Measurements from ENCODE around the gene F11. TPM values are rescaled to one million over a fixed set of nuclear protein-coding genes. Genes with fewer than 3 reads are reported as not detected.

The F11 gene
- total RNA-seq, 1 experiment from 2014 or later = not detected

DNA sequence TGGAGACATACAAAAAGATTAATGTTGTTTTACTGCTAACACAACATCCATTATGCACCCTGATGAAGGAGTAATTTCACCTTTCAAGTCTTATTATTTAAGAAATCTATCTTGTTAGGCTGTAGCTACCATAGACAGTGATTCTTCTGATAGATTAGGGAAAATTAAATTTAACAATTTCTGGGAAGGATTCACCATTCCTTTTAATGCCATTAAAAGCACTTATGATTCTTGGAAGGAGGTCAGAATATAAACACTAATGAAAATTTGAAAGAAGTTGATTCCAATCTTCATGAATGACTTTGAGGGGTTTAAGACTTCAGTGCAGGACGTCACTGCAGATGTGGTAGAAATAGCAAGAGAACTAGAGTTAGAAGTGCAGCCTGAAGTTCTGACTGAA, 69.8 kb downstream of the F11 start:
- no peaks in the 10 kb centered on the region for H3K4me1 ChIP-seq
- DNase-seq = no peak
- H3K9me3 ChIP-seq = 0 out of 2 replicates have a peak, but pooled peaks cover 6% of the 10 kb centered on the region
- H3K27me3 ChIP-seq (replicated peaks; ENCODE audit: control insufficient read depth, insufficient read depth, low read length) = no peaks in the 10 kb centered on the region
- no peaks in the 10 kb centered on the region for H3K36me3 Mint-ChIP-seq (ENCODE audit: insufficient read depth, unreplicated experiment)
- H3K4me1 Mint-ChIP-seq (ENCODE audit: low read depth, unreplicated experiment) = no peaks in the 10 kb centered on the region
- H3K9me3 Mint-ChIP-seq (ENCODE audit: unreplicated experiment) = peaks cover 24% of the 10 kb centered on the region
- ChIA-PET CTCF (no interaction called here), POLR2A (no interaction called here)
- H3K36me3 ChIP-seq (ENCODE audit: control insufficient read depth, insufficient read depth, low read length) = no peaks in the 10 kb centered on the region
- intact Hi-C loops (cut with micrococcal nuclease; ENCODE audit: unreplicated experiment) = no loop called here
- no peak overlapping the region for H3K4me3 ChIP-seq (ENCODE audit: low read depth, low read length)
- no TSS peak for BruUV-seq (replicated peaks)
- TF ChIP-seq, protein P1, sequence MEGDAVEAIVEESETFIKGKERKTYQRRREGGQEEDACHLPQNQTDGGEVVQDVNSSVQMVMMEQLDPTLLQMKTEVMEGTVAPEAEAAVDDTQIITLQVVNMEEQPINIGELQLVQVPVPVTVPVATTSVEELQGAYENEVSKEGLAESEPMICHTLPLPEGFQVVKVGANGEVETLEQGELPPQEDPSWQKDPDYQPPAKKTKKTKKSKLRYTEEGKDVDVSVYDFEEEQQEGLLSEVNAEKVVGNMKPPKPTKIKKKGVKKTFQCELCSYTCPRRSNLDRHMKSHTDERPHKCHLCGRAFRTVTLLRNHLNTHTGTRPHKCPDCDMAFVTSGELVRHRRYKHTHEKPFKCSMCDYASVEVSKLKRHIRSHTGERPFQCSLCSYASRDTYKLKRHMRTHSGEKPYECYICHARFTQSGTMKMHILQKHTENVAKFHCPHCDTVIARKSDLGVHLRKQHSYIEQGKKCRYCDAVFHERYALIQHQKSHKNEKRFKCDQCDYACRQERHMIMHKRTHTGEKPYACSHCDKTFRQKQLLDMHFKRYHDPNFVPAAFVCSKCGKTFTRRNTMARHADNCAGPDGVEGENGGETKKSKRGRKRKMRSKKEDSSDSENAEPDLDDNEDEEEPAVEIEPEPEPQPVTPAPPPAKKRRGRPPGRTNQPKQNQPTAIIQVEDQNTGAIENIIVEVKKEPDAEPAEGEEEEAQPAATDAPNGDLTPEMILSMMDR (IDR thresholded peaks at IDR 0.05; ENCODE audit: insufficient read depth in 1 of 2, low read depth in 1 of 2, low read length in 1 of 2, severe bottlenecking in 1 of 2, unreplicated experiment in 1 of 2) = no peak
- no peak overlapping the region for H3K4me3 Mint-ChIP-seq (ENCODE audit: unreplicated experiment)
- peaks cover 9% of the 10 kb centered on the region for H3K27me3 Mint-ChIP-seq (ENCODE audit: insufficient read depth, unreplicated experiment)
- H3K27ac Mint-ChIP-seq (ENCODE audit: unreplicated experiment) = no peak overlapping the region

Other genes starting within 250 kb of the F11 start
- gene TLR3, start 197.0 kb upstream of the F11 start, total RNA-seq (2022) = 0.42 and 0.57 TPM in 2 replicates
- 5.1 and 6.6 TPM in 2 replicates for gene FAM149A, start 161.5 kb upstream of the F11 start, total RNA-seq (2022)
- gene CYP4V2, start 74.6 kb upstream of the F11 start, total RNA-seq (2022) = 2.1 and 2.7 TPM in 2 replicates
- not detected in 2 replicates for gene KLKB1, start 38.7 kb upstream of the F11 start, total RNA-seq (2022)

Data from Caco-2 (cell line).